OCI-LY1 (cell line): ENCODE results near the gene HOXA4.

Experiments
- EZH2 ChIP-seq: fragments of 200-600 bp; sonication (generic), shearing (Covaris generic); IDR thresholded peaks from 2 replicates; pipeline ENCODE4 v1.8.0; 2017; ENCODE audit warnings: borderline replicate concordance, mixed run types, mild to moderate bottlenecking, antibody characterized with exemption, low read length, moderate library complexity, mixed read lengths
- TF ChIP-seq, protein P1 (sequence below): fragments of 200-600 bp; sonication (generic), shearing (Covaris generic); IDR thresholded peaks from 2 replicates; pipeline ENCODE4 v1.5.1; 2017; ENCODE audit warnings: mild to moderate bottlenecking, antibody characterized with exemption, low read length, moderate library complexity, mixed read lengths

DNA sequence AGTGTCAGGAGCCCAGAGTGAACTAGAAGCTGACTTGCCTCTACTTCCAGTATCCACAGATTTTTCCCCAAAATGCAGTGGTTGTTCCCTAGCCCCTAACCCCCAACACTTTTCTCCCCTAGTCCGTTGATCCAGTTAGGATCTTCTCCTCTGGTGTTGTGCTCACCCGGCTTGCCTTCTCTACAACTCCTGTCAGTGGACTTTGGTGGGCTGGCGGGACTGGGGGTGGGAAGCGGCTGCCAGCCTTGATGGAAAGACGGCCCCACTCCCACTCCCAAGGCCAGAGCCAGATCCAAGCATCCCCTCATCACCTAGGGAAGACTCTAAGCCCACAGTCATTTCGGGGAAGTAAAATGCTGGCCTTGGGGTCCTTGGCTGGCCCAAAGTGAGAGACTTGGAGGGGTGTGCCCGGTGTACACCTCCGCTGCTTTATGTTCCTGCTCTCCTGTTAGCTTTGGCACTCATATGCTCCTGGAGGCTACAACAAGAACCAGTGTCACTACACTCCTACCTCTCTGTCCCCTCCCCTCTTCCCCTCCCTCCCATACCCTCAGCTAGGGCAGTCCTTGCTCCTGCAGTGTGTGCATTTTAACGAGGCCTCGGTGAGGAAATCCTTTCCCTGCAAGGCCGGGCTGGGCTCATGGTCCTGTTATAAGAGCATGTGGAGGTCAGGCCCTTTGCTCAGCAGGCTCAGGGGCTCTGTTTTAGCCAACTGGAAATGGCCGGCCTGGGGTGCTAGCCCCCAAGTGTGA, 44.5 kb upstream of the HOXA4 start:
- TF ChIP-seq, protein P1, sequence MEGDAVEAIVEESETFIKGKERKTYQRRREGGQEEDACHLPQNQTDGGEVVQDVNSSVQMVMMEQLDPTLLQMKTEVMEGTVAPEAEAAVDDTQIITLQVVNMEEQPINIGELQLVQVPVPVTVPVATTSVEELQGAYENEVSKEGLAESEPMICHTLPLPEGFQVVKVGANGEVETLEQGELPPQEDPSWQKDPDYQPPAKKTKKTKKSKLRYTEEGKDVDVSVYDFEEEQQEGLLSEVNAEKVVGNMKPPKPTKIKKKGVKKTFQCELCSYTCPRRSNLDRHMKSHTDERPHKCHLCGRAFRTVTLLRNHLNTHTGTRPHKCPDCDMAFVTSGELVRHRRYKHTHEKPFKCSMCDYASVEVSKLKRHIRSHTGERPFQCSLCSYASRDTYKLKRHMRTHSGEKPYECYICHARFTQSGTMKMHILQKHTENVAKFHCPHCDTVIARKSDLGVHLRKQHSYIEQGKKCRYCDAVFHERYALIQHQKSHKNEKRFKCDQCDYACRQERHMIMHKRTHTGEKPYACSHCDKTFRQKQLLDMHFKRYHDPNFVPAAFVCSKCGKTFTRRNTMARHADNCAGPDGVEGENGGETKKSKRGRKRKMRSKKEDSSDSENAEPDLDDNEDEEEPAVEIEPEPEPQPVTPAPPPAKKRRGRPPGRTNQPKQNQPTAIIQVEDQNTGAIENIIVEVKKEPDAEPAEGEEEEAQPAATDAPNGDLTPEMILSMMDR, result no peak
- no peak for TF ChIP-seq EZH2
